HG03469 (cell line): ENCODE results near the gene BHMT2.

Experiments
- ATAC-seq: cut with Tn5 transposase; IDR thresholded peaks from one replicate; pipeline ENCODE4 v1.9.1; 2021; ENCODE audit warnings: mild to moderate bottlenecking, moderate library complexity, moderate number of reproducible peaks; ENCODE audit not compliant: unreplicated experiment

BHMT2 gene

GRCh38 chr5:79059674-79060073 lies 9.9 kb upstream of the BHMT2 start:
- no peak for ATAC-seq

GRCh38 chr5:79062436-79062835 lies 7.1 kb upstream of the BHMT2 start:
- no peak for ATAC-seq

- no peak for ATAC-seq
These were observed 742 bp downstream of the BHMT2 start for GRCh38 chr5:79070350-79070667.

DNA sequence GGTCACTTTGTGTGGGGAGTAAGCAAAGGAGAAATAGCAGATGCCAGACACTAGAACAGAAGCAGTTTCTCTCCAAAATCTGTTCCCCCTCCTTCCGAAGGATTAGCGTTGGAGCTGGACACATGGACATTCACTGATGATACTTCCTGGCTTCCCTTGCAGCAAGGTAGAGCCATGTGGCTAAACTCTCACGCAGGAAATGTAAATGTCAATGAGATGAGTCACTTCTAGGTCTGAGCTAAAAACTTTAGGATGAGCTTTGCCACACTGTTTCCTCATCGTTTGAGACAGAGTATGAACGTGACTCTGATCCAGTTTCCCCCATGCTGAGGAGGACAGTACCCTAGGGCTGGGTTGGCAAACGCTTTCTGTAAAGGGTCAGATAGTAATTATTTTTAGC lies 5.1 kb downstream of the BHMT2 start:
- ATAC-seq = no peak

- no peak for ATAC-seq
These were observed 6.3 kb downstream of the BHMT2 start for GRCh38 chr5:79075646-79076426.

DNA sequence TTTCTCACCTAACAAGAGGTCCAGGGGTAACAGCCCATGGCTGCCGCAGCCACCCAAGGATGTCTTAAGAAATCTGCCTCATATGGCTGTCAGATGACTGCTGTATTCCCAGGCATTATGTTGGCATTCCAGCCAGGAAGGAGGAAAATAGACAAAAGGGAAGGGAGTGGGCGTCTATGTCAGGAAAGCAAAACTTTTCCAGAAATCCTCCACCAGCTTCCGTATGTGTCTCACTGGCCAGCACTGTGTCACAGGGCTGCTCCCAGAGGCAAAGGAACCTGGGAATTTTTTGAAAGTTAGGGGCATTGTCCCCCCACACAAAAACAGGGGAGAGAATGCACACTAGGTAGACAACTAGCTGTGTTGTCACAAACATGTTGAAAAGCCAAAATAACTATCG lies 7.3 kb downstream of the BHMT2 start:
- ATAC-seq = no peak

GRCh38 chr5:79077680-79078365 lies 8.3 kb downstream of the BHMT2 start:
- no peak for ATAC-seq

- no peak for ATAC-seq
These were observed 11.2 kb downstream of the BHMT2 start for GRCh38 chr5:79080804-79081203.

GRCh38 chr5:79081779-79082178 lies 12.2 kb downstream of the BHMT2 start:
- ATAC-seq = no peak

DNA sequence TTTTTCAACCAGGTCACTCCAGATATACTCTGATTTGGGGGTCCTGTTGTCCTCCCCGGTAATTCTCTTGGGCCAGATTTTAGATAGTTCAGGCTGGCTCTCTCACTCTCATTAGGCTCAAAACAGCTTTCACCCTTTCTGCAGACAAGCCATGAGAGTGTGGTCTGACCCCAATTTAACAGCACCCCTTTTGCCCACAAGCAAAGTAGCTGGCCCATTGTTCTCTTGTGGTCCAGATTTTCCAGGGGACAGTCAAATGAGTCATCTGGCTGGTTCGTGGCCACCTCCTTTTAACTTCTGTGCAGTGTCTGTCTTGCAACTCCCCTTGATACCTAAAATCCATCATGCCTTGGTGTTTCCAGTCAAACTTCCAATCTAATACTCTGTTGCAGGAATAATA lies 16.5 kb downstream of the BHMT2 start:
- no peak for ATAC-seq

DNA sequence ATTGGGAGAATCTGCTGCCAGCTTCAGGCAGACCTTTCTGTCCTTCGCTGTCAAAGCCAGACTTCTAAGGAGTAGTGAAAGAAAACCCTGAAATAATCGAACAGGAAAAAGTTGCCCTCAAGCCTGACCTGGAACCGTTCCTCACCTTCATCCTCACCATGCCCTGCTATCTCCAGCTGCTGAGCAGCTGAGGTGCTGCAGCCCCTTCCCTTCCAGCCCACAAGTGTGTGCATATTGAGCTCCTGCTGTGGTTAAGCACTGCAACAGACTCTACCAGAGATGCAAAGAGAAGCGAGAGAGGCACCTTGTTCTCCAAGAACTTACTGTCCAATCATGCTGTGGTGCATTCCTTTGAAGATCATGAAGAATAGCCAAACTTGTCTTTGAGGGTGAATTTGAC lies 18.9 kb downstream of the BHMT2 start:
- no peak for ATAC-seq

GRCh38 chr5:79091064-79091463 lies 21.5 kb downstream of the BHMT2 start:
- no peak for ATAC-seq

DNA sequence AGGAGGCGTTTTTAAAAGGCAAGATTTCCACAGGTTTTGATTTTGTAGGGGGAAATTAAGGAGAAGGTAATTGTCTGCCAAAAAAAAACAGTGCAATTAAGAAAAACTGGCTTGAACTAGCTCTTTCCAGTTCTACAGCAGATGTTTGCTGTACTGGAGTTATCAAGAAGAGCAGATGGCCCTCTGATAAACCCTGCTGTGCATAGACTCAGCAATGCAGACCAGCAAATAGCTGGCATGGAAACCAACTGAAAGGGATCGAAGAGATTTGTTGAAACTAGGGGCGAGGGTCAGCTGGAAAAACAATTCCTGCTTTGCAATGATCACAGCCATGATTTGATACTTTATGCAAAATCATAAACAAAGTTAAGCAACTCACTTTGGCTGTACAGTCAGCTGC lies 24.2 kb downstream of the BHMT2 start:
- ATAC-seq = no peak

GRCh38 chr5:79105868-79106267 lies 36.3 kb downstream of the BHMT2 start:
- ATAC-seq = no peak

DNA sequence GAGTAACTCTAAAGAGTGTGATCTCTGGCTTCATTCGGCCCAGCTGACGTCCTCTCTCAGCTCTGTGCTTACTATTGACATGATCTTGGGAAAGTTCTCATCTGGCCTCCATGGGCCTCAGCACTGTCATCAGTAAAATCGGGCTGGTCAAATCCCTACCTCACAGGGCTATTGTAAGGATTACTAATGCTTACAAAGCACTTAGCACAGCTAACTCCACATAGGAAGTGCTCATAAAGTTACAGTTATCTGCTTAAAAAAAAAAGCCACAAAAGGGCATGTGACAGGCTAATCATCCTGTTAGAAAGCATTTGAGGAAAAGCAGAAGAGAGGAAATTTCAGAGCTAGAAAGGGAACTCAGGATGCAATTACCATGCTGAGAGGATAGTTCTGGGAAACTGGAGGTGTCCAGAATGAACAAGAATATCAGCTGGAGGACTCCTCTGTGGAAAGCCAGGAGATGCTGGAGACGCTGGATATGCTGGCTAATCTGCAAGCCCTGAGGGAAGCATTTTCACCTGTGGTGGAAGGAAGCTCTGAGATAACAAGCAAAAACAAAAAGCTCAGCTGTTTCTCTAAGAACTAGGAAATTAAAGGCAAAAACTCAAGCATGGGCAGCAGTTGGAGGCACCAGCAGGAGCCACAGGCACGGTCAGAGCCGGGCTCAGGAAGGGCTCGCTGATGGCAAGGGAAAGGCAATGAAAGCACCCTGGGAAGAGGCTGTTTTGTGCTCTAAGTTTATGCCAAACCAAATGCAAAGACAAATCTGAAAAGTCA lies 37.6 kb downstream of the BHMT2 start:
- no peak for ATAC-seq

GRCh38 chr5:79108086-79108485 lies 38.5 kb downstream of the BHMT2 start:
- ATAC-seq = no peak

- no peak for ATAC-seq
These were observed 39.2 kb downstream of the BHMT2 start for GRCh38 chr5:79108792-79109191.

- no peak for ATAC-seq
These were observed 40.2 kb downstream of the BHMT2 start for GRCh38 chr5:79109527-79110492.

DNA sequence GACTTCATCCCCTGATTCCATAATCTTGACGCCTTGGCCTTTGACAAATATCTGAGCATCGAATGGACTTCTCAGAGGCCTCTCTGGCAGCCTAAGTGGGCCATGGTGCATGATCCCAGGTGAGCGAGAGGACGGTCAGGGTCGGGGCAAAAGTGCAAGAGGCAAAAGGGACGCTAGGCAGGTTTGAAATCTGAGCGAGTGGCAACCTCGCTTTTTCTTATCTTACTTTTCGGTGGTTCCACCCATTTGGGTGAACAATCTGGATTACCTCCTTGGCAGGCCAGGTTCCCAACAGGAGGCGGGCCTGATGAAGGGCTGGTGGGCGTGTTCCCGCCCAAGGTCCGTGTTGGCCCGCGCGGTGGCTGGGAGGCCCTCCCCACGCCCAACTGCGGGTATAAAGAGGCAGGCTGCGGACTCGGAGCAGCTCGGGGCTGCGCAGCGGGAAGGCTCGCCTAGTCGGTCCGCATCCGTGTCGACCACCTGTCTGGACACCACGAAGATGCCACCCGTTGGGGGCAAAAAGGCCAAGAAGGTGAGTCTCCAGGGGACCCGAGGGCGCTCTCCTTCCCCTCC lies 41.9 kb downstream of the BHMT2 start, which contains the start of gene BHMT:
BHMT (plus strand) TSS at position 423 of the 573 bp plus-strand sequence; CDS start at position 500, 77 bp downstream.
- no peak for ATAC-seq

DNA sequence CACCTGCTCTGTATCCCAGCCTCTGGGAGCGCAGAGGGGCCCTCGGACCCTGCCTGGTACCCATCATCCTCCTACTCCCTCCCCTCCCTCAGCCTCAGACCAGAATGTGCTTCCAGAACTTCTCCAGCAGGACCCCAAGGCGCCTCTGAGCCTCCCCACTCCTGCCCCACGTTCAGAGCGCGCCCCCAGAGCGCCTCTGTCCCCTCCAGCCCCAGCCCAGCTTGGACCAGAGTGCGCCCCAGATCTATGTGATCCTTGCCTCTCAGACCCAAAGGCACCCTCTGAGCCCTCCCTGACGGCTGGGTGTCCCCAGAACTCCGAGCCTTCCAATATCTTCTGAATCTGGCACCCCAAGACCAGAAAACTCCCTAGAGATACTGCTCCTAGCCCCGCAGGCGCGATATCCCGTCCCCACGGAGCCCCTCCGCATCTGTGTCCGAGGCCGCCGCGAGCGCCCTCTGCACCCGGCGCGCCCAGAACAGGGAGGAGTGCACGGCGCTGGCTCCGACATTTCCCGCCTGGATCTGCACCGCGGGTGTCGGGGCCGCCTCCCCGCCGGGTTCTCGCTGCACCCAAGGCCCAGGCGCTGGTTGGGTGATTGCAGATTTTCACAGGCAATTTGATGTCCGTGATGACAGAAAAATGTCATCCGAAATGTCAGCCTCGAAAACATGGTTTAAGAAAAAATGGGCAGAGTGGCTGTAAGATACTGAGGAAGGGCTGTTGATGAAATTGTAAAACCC lies 42.6 kb downstream of the BHMT2 start:
- no peak for ATAC-seq
